K562 treated with DMSO at 1 percent for 4 hours (cell line): ENCODE results near the gene KICS2. TPM values are rescaled to one million over a fixed set of nuclear protein-coding genes. Genes with fewer than 3 reads are reported as not detected.

Source experiments
- total RNA-seq: library from RNA; unstranded; fragments of 300-600 nt; gene quantifications from 2 replicates; pipeline ENCODE4 v1.2.3, GENCODE V29; 2022; ENCODE audit not compliant: insufficient read depth

Gene KICS2
- 0.65 and 1.0 TPM in 2 replicates for total RNA-seq

GRCh38 chr12:64222009-64222765 lies at the start of gene KICS2:
TSS of gene KICS2 (minus strand) at chr12:64222296. CDS start at chr12:64222237, 59 bp downstream.

Other genes with a start within 250 kb of the KICS2 start
- 2.3 and 3.4 TPM in 2 replicates for gene C12orf56, start 168.5 kb upstream of the KICS2 start, total RNA-seq
- gene XPOT, start 182.1 kb upstream of the KICS2 start, total RNA-seq, result 106 and 116 TPM in 2 replicates
- gene TBK1, start 229.8 kb upstream of the KICS2 start, total RNA-seq, result 10.6 and 13.5 TPM in 2 replicates